Natural killer cell (primary cell): ENCODE measurements around the gene PKP1. TPM values are rescaled to one million over a fixed set of nuclear protein-coding genes. Genes with fewer than 3 reads are reported as not detected.

ENCODE experiments used
- ATAC-seq, 3 donors: fragments of 150-1000 bp in 2 of 3; fragments of 200-7000 bp in 1 of 3; cut with Tn5 transposase; 1 replicate in 1 of 3; 2 replicates in 2 of 3; pipeline ENCODE4 v1.10.0; 2021; ENCODE audit warnings: mild to moderate bottlenecking in 2 of 3, moderate library complexity in 2 of 3
- DNase-seq, 2 donors: peaks; one replicate each; pipeline versions ENCODE4 v3.0.0 to v3.0.0-alpha.2; 2013 to 2021; ENCODE audit warnings: mixed read lengths in 1 of 2
- H3K27ac ChIP-seq: one replicate; pipeline ENCODE4 v1.5.1; 2013; ENCODE audit warnings: mild to moderate bottlenecking, low read length
- H3K27me3 ChIP-seq: one replicate; pipeline ENCODE4 v1.6.1; 2013; ENCODE audit warnings: low read length; ENCODE audit not compliant: control insufficient read depth, insufficient read depth
- H3K36me3 ChIP-seq: one replicate; pipeline ENCODE4 v1.6.1; 2013; ENCODE audit warnings: low read length; ENCODE audit not compliant: control insufficient read depth, insufficient read depth
- H3K4me1 ChIP-seq: one replicate; pipeline ENCODE4 v1.6.1; 2013; ENCODE audit warnings: low read length; ENCODE audit not compliant: control insufficient read depth, insufficient read depth
- H3K4me3 ChIP-seq: one replicate; pipeline ENCODE4 v1.5.1; 2013; ENCODE audit warnings: low read length
- H3K9me3 ChIP-seq: one replicate; pipeline ENCODE4 v1.6.1; 2013; ENCODE audit warnings: low read length; ENCODE audit not compliant: control insufficient read depth, insufficient read depth
- H3K27ac Mint-ChIP-seq, 2 donors: one replicate each; pipeline ENCODE4 v1.8.0; 2022; ENCODE audit warnings: mild to moderate bottlenecking in 2 of 2, mixed read lengths in 2 of 2, moderate library complexity in 1 of 2
- H3K27me3 Mint-ChIP-seq, 2 donors: one replicate each; pipeline ENCODE4 v1.8.0; 2022; ENCODE audit warnings: low read depth in 2 of 2, mixed read lengths in 2 of 2
- H3K36me3 Mint-ChIP-seq: one replicate; pipeline ENCODE4 v1.8.0; 2022; ENCODE audit warnings: mixed read lengths
- H3K4me1 Mint-ChIP-seq, 2 donors: one replicate each; pipeline ENCODE4 v1.8.0; 2022; ENCODE audit warnings: mixed read lengths in 2 of 2
- H3K4me3 Mint-ChIP-seq: one replicate; pipeline ENCODE4 v1.8.0; 2022; ENCODE audit warnings: mild to moderate bottlenecking, moderate library complexity, mixed read lengths
- H3K9me3 Mint-ChIP-seq, 2 donors: one replicate each; pipeline ENCODE4 v1.8.0; 2022; ENCODE audit warnings: mixed read lengths in 2 of 2
- CTCF ChIP-seq: fragments of 200-600 bp; IDR thresholded peaks from one replicate; pipeline ENCODE4 v1.8.0; 2022; ENCODE audit warnings: antibody characterized with exemption
- WGBS: methylation state at CpG from one replicate; pipeline ENCODE4 v1.1.7; 2013; ENCODE audit warnings: missing lambda C conversion rate; ENCODE audit not compliant: insufficient coverage; 5-methylcytosine and 5-hydroxymethylcytosine counted together
- intact Hi-C: fragments of 100-400 bp; cut with micrococcal nuclease; formaldehyde crosslinking; loops from one replicate; pipeline ENCODE4 v1.14.2; 2022
- total RNA-seq, 4 donors: library from RNA; stranded (reverse); fragments of 120-200 nt in 1 of 4; gene quantifications; one replicate each; pipeline versions ENCODE4 v1.2.3 to v1.2.4, GENCODE V29; 2013 to 2022

PKP1 gene
- total RNA-seq, 3 donors from 2014 or later (not counting 1 experiment from before 2014, with no cell fraction given) = not detected

DNA sequence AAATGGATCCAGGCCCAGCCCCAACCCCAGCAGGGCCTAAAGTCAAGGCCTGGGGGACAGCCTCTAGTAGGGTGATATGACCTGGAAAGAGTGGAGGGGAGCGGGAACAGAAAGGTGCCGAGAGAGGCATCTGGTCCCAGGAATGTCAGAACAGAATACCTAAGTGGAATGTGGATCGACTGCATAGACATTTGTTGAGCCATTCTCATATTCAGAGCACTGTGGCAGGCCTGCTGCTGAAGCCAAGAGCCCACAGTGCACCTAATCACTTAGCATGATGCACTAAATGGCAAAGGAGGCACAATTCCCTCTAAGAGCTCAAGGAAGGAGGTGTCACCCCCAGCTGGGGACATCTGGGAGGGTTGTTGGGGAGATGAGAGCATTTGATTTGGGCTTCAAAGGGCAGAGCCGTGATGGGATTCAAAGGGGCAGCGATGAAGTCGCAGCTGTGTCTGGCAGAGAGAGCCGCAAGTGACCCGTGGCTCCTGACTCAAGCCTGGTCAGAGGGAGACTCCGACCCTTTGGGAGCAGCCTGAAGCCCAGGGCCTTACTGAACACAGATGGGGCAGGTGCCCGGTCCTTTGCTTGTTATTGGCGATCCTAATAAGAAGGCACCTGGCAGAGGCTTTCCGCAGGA, 8.6 kb upstream of the PKP1 start:
- Mint-ChIP-seq H3K27ac (no peak overlapping the region), H3K36me3 (no peaks in the 10 kb centered on the region), H3K4me1 (no peaks in the 10 kb centered on the region), H3K4me3 (no peak overlapping the region), H3K27me3 (peaks cover 4 to 8% of the 10 kb centered on the region in 2 donors), H3K9me3 (no peaks in the 10 kb centered on the region)
- no peaks in the 10 kb centered on the region for H3K4me1 ChIP-seq
- intact Hi-C loops = no loop called here
- H3K36me3 ChIP-seq = no peaks in the 10 kb centered on the region
- no peak for TF ChIP-seq CTCF
- ATAC-seq (no peak), DNase-seq (no peak)
- no peak overlapping the region for H3K4me3 ChIP-seq
- no peak overlapping the region for H3K27ac ChIP-seq
- 93% methylated on average over 12 of the region's 12 CpGs for WGBS
- no peaks in the 10 kb centered on the region for H3K9me3 ChIP-seq
- no peaks in the 10 kb centered on the region for H3K27me3 ChIP-seq

- Mint-ChIP-seq H3K36me3 (no peaks in the 10 kb centered on the region), H3K9me3 (no peaks in the 10 kb centered on the region), H3K4me1 (no peaks in the 10 kb centered on the region), H3K4me3 (no peak overlapping the region), H3K27me3 (peaks cover 3 to 4% of the 10 kb centered on the region in 2 donors), H3K27ac (no peak overlapping the region)
- ATAC-seq = no peak
- no peaks in the 10 kb centered on the region for H3K27me3 ChIP-seq
- no peaks in the 10 kb centered on the region for H3K9me3 ChIP-seq
- no peak for DNase-seq
- H3K4me1 ChIP-seq = no peaks in the 10 kb centered on the region
- intact Hi-C loops = no loop called here
- WGBS = 89% methylated on average over 15 of the region's 15 CpGs
- H3K27ac ChIP-seq = no peak overlapping the region
- H3K4me3 ChIP-seq = no peak overlapping the region
- H3K36me3 ChIP-seq = no peaks in the 10 kb centered on the region
- TF ChIP-seq CTCF = no peak
Observed at GRCh38 chr1:201275253-201275666, 8.0 kb upstream of the PKP1 start.

- H3K27ac Mint-ChIP-seq = no peak overlapping the region
- TF ChIP-seq CTCF = no peak
- DNase-seq (no peak), ATAC-seq (no peak)
- no peaks in the 10 kb centered on the region for H3K36me3 Mint-ChIP-seq
- no peak overlapping the region for H3K4me3 Mint-ChIP-seq
- Histone ChIP-seq H3K27ac (no peak overlapping the region), H3K36me3 (no peaks in the 10 kb centered on the region), H3K27me3 (peaks cover 2% of the 10 kb centered on the region), H3K4me3 (no peak overlapping the region), H3K4me1 (no peaks in the 10 kb centered on the region), H3K9me3 (no peaks in the 10 kb centered on the region)
- 76% methylated on average over 4 of the region's 6 CpGs for WGBS
- H3K4me1 Mint-ChIP-seq = no peaks in the 10 kb centered on the region
- peaks cover 6 to 12% of the 10 kb centered on the region in 2 donors for H3K27me3 Mint-ChIP-seq
- no peaks in the 10 kb centered on the region for H3K9me3 Mint-ChIP-seq
- intact Hi-C loops = no loop called here
Observed at GRCh38 chr1:201276891-201277290, 6.4 kb upstream of the PKP1 start.

GRCh38 chr1:201277441-201277840, 5.9 kb upstream of the PKP1 start:
- TF ChIP-seq CTCF = no peak
- Histone ChIP-seq H3K9me3 (no peaks in the 10 kb centered on the region), H3K36me3 (no peaks in the 10 kb centered on the region), H3K27me3 (peaks cover 2% of the 10 kb centered on the region), H3K4me3 (no peak overlapping the region), H3K4me1 (no peaks in the 10 kb centered on the region), H3K27ac (no peak overlapping the region)
- DNase-seq (no peak), ATAC-seq (no peak)
- WGBS = 90% methylated on average over 4 of the region's 4 CpGs
- no peaks in the 10 kb centered on the region for H3K9me3 Mint-ChIP-seq
- no peak overlapping the region for H3K4me3 Mint-ChIP-seq
- no peaks in the 10 kb centered on the region for H3K36me3 Mint-ChIP-seq
- no peaks in the 10 kb centered on the region for H3K4me1 Mint-ChIP-seq
- intact Hi-C loops = no loop called here
- H3K27me3 Mint-ChIP-seq = peaks cover 8 to 18% of the 10 kb centered on the region in 2 donors
- no peak overlapping the region for H3K27ac Mint-ChIP-seq
